CD4-positive, alpha-beta T cell treated with Interleukin-6 for 4 hours (primary cell): Measurements from ENCODE around the gene PIEZO2.
"Not testable (repeated sequence)": the region's sequence is repeated elsewhere in the genome, so short reads cannot be mapped to it uniquely, and the experiment has no call there.

Experiments used
- DNase-seq: peaks from one replicate; pipeline ENCODE4 v3.0.0-alpha.2; 2020; ENCODE audit warnings: mixed read lengths

Gene PIEZO2

DNA sequence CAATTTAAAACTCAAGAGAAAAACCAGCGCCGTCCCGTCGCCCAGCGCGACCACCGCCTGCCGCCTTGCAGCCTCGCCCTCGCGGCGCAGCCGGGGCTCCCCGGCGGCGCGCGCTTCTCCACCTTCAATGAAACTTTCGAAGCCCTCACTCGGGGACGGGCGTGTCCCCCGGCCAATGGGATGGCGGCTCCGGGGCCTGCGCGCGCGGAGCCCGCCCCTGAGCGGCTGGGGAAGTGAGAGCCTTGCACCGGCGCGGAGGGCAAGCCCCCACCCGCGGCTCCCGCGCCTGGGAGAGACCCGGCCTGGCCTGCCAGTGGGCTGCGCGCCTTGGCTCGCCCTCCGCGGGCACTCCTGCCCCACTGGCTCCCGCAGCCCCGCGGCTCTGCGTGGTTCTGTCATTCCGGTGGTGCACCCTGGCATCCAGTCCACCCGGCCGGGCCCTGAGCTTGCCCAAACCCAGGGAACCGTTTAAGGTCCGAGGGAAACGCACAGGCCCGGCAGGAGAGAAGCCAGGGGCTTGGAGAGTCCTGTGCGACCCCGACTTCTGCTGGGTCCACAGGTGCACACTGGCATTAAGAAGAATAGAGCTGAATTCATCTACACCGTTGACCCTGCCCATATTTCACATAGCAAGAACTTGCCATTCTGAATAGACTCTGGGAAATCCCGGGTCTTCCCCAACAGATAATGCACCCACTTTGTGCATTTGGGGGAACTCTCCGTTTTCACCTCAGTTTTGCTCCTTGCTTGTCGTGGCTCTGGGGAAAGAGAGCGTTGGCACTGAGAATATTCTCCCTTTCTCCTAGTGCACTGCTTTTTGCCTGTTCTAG, at the start of gene PIEZO2:
TSS of gene PIEZO2 (minus strand) at position 129 of the 830 bp plus-strand sequence. CDS start 981 bp downstream, outside the sequence.
- DNase-seq, result no peak

DNA sequence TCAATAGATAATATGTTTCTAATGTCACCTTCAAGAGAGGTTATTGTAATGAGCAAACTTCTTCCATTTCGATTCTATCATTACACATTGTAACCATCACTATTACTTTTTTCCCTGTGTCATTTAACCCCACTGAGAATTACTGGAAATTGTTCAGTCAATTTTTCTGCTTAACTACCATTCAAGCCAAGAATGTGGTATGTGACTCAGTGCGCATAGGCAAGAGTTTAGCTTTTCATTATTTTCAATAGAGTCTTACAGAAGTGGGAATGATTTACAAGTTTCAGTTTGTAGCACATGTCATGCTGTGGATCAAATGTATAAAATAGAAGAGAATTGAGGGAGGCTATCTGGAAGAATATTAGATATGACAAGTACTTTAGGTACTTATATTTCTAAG, 34.3 kb upstream of the PIEZO2 start:
- DNase-seq, result no peak

GRCh38 chr18:11181629-11182028, 32.3 kb upstream of the PIEZO2 start:
- DNase-seq, result not testable (repeated sequence)

DNA sequence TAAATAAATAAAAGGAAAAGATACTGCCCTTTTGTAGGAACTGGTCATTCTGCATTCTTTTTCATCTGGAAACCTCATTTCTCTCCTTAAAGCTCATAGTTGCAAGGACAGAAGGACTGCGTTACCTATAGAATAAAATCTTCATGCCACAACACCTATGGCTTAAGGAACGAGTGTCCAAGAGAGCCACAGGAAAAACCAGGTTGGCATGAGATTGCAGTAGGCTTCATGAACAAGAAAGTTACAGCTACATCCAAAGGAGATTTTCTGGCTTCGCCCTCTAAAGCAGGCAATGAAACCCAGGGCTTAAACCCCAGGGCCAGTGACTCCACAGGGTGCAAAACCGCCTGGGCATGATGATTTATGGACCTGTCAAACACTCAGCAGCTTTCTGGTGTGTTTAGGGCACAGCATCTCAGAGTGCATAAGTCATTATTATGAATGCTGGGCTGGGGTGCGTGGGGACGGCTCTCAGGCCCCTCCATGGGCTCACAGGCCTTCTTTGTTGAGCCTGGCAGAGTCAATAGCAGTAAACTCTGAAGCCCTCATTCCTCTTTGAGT, 30.7 kb upstream of the PIEZO2 start:
- DNase-seq, result no peak

- DNase-seq, result no peak
Observed at GRCh38 chr18:11178951-11179549, 29.7 kb upstream of the PIEZO2 start.

DNA sequence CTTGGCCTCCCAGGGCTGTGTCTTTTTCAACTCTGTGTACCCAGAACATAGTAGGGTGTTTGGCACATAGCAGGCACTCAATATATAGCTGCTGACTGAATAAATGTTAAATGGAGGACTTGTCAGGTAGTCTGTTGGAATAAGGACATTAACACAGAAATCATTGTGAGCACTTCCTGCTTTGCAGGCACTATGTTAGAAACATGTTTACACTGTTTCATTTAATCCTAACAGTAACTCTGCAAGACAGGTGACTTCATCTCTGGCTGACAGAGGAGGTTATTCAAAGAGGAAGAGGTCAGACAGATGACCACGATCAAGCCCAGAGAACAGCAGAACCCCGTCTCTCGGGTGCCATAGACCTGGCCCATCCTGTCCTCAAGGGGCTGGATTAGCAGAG, 28.0 kb upstream of the PIEZO2 start:
- DNase-seq, result no peak

GRCh38 chr18:11176481-11176881, 27.1 kb upstream of the PIEZO2 start:
- DNase-seq, result no peak

DNA sequence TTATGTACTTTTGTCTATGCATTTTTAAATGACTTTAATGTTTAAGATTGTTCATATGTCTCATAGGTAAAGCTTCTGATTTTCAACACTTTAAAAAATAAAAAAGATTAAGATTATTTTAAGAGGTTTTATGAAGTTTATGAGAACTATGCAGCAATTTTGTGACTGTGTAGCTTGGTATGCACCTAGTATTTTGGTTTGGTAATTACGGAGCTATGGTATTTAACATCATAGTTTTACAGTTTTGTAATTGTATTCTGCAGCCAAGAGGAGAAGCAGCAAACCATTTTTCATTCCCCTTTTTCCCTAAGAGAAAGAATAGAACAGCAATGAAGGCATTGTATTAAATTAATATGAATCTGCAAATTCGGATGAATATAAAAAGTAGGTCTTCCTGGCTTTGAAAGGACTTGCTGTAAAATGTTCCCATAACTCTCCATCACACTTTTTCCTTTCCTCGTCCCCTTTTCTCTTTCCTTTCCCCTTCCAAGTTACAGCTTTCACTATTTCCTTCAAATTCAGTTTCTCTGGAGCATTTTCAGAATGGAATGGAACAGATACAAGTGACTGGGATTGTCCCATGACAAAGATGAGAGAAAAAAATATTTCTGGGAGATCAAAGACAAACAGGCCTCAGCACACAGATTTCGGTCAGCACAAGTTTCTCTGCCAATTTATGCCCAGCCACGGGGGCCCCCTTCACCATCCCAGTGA, 26.1 kb upstream of the PIEZO2 start:
- DNase-seq, result no peak

GRCh38 chr18:11174179-11174578, 24.8 kb upstream of the PIEZO2 start:
- DNase-seq, result not testable (repeated sequence)

DNA sequence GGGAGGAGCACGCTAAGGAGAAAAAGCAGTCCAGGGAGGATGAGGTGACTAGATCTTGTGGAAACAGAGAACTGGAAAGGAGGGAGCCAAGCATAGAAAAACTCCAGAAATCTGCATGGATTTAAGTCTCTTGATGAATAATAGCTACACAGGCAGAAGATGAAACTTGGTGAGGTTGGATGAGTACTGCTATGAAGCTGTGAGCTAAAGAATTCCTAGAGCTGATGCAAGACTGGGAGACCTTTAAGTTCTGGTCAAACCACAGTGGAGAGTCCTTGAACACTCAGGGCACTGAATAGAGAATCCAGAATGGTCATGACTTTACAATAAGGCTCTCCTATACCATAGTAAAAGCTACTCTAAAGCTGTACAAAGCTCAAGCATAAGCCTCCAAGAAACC, 18.4 kb upstream of the PIEZO2 start:
- no peak for DNase-seq

GRCh38 chr18:11165952-11166351, 16.6 kb upstream of the PIEZO2 start:
- no peak for DNase-seq

GRCh38 chr18:11165138-11165537, 15.8 kb upstream of the PIEZO2 start:
- DNase-seq, result no peak

DNA sequence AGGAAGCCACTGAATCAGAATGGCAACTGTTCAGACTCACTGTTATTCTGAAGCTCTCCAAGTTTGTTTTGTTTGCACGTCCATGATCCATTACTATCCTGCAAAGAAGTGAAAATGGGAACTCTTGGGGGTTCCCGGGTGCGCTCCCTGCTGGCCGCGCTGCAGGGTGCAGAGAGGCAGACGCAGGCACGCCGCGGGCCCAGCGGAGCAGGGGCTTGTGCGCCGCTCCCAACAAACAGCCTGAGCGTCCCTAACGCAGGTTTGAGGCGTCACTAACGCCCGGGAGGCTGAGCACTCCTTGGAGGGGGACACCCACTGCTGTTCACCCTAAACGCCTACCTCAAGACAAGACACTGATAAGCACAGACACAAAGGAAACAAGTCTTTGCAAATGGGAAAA, 14.3 kb upstream of the PIEZO2 start:
- DNase-seq, result no peak

DNA sequence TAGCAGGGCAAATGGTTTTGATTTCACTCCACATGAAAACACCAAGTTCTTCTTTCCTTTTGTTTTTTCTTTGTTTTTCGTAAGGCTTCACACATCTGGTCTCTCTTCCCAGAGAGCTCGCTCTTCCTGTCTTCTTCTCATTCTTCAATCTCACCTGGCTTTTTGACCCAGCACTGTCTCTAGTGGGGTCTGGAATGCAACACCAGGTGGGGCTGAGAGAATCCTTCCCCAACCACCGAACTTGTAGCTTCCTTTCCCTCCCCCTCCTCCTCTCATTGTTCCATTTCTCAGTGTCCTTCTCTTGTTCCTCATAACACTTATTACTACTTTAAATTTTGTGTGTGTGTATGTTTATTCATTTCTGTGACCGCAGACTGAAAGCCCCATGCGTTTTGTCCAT, 13.5 kb upstream of the PIEZO2 start:
- DNase-seq, result no peak

- DNase-seq, result no peak
Observed at GRCh38 chr18:11162462-11162861, 13.1 kb upstream of the PIEZO2 start.

DNA sequence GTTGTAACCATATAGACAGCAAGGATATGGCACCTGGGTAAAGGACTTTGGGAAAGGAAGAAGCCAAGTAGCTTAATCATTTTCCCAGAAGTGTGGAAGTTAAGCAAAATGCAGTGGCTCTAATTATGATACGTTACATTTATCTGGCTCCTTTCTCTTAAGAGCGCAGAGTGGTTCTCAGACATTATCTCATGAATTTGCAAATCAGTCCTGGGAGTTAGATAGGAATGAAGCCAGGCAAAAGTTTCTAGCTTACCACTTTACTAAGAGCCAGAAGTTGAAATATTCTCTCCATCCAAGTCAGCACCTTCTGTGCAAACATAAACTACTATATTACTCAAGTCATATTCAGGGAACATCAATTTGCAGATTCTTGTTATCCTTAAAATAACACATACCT, 10.9 kb upstream of the PIEZO2 start:
- no peak for DNase-seq

GRCh38 chr18:11159844-11160243, 10.5 kb upstream of the PIEZO2 start:
- no peak for DNase-seq

GRCh38 chr18:11156978-11157377, 7.6 kb upstream of the PIEZO2 start:
- DNase-seq, result no peak

DNA sequence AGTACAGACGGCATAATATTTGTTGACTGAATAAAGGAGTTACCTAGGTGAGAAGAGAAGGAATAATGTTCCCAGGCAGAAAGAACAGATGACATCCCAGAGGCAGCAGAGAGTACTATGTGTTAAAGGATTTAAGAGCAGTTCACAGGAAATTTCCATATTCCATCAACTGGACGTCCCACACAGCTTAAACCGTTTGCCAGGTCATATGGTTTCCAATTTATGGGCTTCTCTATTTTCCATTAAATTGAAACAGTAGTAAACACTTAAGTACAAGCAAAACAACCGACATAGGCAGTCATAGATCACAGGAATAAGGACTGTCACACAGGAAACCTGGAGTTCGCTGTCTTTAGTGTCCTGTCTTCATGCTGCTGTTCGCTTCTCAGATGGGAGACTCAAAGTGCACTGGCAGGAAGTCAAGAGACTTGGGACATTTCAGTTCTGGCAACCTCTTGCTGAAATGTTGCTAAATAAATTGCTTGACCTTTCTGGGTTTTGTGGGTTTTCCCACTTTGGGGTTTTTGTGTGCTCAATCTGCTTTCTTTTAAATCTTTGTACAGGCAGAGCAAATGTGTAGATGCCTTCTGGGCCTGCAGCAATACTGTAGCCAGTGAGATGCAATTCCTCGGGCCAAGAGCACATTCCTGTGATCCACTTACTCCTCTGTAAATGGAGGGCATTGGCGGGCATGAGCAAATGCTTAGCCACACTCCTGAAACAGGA, 5.8 kb upstream of the PIEZO2 start:
- no peak for DNase-seq

- DNase-seq, result no peak
Observed at GRCh38 chr18:11154368-11154989, 5.1 kb upstream of the PIEZO2 start.

DNA sequence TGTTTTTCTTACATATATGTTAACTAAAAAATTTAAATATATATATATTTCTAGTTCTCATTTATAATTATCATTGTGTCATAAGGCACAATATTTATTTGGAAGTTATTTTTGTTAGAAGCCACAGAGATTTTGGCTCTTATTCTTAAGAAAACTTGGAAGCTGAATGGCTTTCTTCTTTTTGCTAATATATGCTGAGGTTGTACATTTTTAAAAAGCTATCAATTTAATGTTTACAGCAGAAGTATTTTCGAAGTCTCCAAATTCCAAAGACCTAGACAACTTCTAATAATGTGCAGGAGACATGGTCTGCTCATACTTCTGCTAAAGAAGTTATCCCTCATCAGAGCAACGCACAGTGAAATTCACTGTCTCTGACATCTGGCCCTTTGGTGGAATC, 3.7 kb upstream of the PIEZO2 start:
- no peak for DNase-seq

GRCh38 chr18:11150271-11150615, 874 bp upstream of the PIEZO2 start:
- no peak for DNase-seq
